HepG2 (cell line): ENCODE results near the gene TTLL4. TPM values are rescaled to one million over a fixed set of nuclear protein-coding genes. Genes with fewer than 3 reads are reported as not detected.
A peak's percentile ranks its signal among the peaks of the same experiment; 100 is the strongest.

Source experiments
- CHD2 ChIP-seq: IDR thresholded peaks from 2 replicates; pipeline ENCODE4 v1.6.1; 2011; ENCODE audit warnings: low read depth, low read length, improper control_type of control experiment
- EP300 ChIP-seq, 3 experiments: sonication (generic) in 1 of 3; formaldehyde crosslinking in 1 of 3; IDR thresholded peaks; 2 replicates each; pipeline versions ENCODE4 v1.5.1 to v1.6.1; 2011 to 2020; ENCODE audit warnings: low read depth in 2 of 3, low read length in 2 of 3, borderline replicate concordance in 1 of 3, improper control_type of control experiment in 1 of 3, mild to moderate bottlenecking in 1 of 3, missing genetic modification reagents in 1 of 3, moderate library complexity in 1 of 3
- HDAC2 ChIP-seq: sonication (generic); formaldehyde crosslinking; IDR thresholded peaks from 2 replicates; pipeline ENCODE4 v1.4.0; 2020; ENCODE audit warnings: missing genetic modification reagents
- HMG20A ChIP-seq: IDR thresholded peaks from 2 replicates; pipeline ENCODE4 v1.6.1; 2016; ENCODE audit warnings: borderline replicate concordance
- PCBP1 ChIP-seq: fragments of 200-400 bp; formaldehyde crosslinking; IDR thresholded peaks from 2 replicates; pipeline ENCODE4 v1.6.1; 2017; ENCODE audit warnings: mild to moderate bottlenecking, low read depth, low read length, borderline replicate concordance
- POGK ChIP-seq: sonication (generic); formaldehyde crosslinking; conservative IDR thresholded peaks from 2 replicates; pipeline ENCODE4 v1.8.0; 2022; ENCODE audit warnings: mild to moderate bottlenecking, moderate library complexity, missing genetic modification reagents
- TBX2 ChIP-seq: sonication (generic); formaldehyde crosslinking; IDR thresholded peaks from 2 replicates; pipeline ENCODE4 v1.5.0; 2020; ENCODE audit warnings: missing genetic modification reagents, mild to moderate bottlenecking, borderline replicate concordance
- TEAD3 ChIP-seq: optimal IDR thresholded peaks from 2 replicates; pipeline ENCODE3; 2016; ENCODE audit warnings: borderline replicate concordance
- ZNF124 ChIP-seq: sonication (generic); formaldehyde crosslinking; IDR thresholded peaks from 2 replicates; pipeline ENCODE4 v1.4.0; 2020; ENCODE audit warnings: missing genetic modification reagents
- ZNF263 ChIP-seq: sonication (generic); formaldehyde crosslinking; IDR thresholded peaks from 2 replicates; pipeline ENCODE4 v1.4.0; 2020; ENCODE audit warnings: missing genetic modification reagents
- ZNF841 ChIP-seq: sonication (generic); formaldehyde crosslinking; IDR thresholded peaks from 2 replicates; pipeline ENCODE4 v1.8.1; 2023; ENCODE audit warnings: missing genetic modification reagents, borderline replicate concordance
- polyA plus RNA-seq, 8 experiments: library from polyadenylated mRNA; depleted of rRNA in 3 of 8; stranded (reverse) in 7 of 8; unstranded in 1 of 8; fragments of >200 nt; fragmentation: Illumina TruSeq in 4 of 8; extraction: Trizol in 4 of 8; gene quantifications; 2 replicates each; pipeline versions ENCODE4 v1.2.1 to v1.2.3, GENCODE V29; 2011 to 2016; ENCODE audit warnings: low read depth in 4 of 8, missing spikeins in 1 of 8, mixed read lengths in 1 of 8; ENCODE audit not compliant: insufficient read depth in 1 of 8
- total RNA-seq, 5 experiments: library from RNA; depleted of rRNA; stranded (reverse); fragments of >200 nt; fragmentation: Illumina TruSeq; extraction: Trizol; gene quantifications; 2 replicates each; pipeline ENCODE4 v1.2.3, GENCODE V29; 2016; ENCODE audit warnings: low read depth in 1 of 5
- TF ChIP-seq, protein P1 (sequence below): sonication (generic); formaldehyde crosslinking; IDR thresholded peaks from 2 replicates; pipeline ENCODE4 v1.4.0; 2020; ENCODE audit warnings: mild to moderate bottlenecking, missing genetic modification reagents, borderline replicate concordance
- TF ChIP-seq, protein P2 (sequence below): sonication (generic); formaldehyde crosslinking; IDR thresholded peaks from 2 replicates; pipeline ENCODE4 v1.4.0; 2020; ENCODE audit warnings: missing genetic modification reagents, borderline replicate concordance

TTLL4 gene
- total and polyA plus RNA-seq, 2 of the 13 experiments (the other 11 are each of a cell fraction or from before 2014, with no cell fraction given): 77.5 to 84.6 TPM

DNA sequence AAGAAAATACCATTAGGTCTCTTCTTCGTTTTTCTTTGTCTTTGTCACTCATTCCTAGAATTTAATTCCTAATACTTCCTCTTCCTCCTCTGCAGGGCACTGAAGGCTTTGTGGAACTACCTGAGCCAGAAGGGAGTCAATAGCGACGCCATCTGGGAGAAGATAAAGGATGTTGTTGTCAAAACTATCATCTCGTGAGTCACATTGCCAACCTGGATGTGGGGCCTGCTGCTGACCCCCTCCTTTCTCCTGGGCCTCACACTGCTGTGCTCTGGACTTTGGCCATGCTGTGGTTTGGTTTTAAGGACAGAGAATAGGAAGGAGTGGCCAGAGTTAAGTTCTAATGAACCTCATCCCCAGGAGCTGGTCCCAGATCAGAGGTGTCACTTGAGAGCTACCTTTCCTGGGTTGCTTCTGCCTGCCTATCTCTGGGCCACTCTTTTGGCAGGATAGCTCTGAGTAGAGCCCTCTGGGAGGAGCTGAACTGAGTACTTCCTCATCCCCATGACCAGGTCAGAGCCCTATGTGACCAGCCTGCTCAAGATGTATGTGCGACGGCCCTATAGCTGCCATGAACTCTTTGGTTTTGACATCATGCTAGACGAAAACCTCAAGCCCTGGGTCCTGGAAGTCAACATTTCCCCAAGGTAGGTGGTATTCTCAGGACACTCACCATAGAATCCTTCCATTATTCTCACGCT lies 38.3 kb downstream of the TTLL4 start (continued):
- TF ChIP-seq EP300 (IDR thresholded peaks at IDR 0.05; ENCODE audit: low read depth in 2 of 2, low read length in 2 of 2) (peak; percentile 70 to 87; a peak in 3 of 4 replicates), EP300 (CRISPR knock-in tag; IDR thresholded peaks at IDR 0.05; ENCODE audit: borderline replicate concordance) (peak; percentile 77), ZNF841 (CRISPR knock-in tag) (no peak), TBX2 (CRISPR knock-in tag) (peak; percentile 77), TEAD3 (peak; percentile 57), HDAC2 (peak; percentile 88), HMG20A (peak; percentile 80), ZNF124 (CRISPR knock-in tag) (peak; percentile 20; the same call in 1 of the 2 replicates), PCBP1 (no peak), ZNF263 (CRISPR knock-in tag) (peak; percentile 55), CHD2 (0 out of 2 replicates have a peak, but pooled peaks have one; percentile 21), POGK (CRISPR knock-in tag) (peak; percentile 42; the same call in 1 of the 2 replicates)
- TF ChIP-seq, protein P1, sequence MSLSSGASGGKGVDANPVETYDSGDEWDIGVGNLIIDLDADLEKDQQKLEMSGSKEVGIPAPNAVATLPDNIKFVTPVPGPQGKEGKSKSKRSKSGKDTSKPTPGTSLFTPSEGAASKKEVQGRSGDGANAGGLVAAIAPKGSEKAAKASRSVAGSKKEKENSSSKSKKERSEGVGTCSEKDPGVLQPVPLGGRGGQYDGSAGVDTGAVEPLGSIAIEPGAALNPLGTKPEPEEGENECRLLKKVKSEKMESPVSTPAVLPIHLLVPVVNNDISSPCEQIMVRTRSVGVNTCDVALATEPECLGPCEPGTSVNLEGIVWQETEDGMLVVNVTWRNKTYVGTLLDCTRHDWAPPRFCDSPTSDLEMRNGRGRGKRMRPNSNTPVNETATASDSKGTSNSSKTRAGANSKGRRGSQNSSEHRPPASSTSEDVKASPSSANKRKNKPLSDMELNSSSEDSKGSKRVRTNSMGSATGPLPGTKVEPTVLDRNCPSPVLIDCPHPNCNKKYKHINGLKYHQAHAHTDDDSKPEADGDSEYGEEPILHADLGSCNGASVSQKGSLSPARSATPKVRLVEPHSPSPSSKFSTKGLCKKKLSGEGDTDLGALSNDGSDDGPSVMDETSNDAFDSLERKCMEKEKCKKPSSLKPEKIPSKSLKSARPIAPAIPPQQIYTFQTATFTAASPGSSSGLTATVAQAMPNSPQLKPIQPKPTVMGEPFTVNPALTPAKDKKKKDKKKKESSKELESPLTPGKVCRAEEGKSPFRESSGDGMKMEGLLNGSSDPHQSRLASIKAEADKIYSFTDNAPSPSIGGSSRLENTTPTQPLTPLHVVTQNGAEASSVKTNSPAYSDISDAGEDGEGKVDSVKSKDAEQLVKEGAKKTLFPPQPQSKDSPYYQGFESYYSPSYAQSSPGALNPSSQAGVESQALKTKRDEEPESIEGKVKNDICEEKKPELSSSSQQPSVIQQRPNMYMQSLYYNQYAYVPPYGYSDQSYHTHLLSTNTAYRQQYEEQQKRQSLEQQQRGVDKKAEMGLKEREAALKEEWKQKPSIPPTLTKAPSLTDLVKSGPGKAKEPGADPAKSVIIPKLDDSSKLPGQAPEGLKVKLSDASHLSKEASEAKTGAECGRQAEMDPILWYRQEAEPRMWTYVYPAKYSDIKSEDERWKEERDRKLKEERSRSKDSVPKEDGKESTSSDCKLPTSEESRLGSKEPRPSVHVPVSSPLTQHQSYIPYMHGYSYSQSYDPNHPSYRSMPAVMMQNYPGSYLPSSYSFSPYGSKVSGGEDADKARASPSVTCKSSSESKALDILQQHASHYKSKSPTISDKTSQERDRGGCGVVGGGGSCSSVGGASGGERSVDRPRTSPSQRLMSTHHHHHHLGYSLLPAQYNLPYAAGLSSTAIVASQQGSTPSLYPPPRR (CRISPR knock-in tag): peak; percentile 36; the same call in 1 of the 2 replicates
- TF ChIP-seq, protein P2, sequence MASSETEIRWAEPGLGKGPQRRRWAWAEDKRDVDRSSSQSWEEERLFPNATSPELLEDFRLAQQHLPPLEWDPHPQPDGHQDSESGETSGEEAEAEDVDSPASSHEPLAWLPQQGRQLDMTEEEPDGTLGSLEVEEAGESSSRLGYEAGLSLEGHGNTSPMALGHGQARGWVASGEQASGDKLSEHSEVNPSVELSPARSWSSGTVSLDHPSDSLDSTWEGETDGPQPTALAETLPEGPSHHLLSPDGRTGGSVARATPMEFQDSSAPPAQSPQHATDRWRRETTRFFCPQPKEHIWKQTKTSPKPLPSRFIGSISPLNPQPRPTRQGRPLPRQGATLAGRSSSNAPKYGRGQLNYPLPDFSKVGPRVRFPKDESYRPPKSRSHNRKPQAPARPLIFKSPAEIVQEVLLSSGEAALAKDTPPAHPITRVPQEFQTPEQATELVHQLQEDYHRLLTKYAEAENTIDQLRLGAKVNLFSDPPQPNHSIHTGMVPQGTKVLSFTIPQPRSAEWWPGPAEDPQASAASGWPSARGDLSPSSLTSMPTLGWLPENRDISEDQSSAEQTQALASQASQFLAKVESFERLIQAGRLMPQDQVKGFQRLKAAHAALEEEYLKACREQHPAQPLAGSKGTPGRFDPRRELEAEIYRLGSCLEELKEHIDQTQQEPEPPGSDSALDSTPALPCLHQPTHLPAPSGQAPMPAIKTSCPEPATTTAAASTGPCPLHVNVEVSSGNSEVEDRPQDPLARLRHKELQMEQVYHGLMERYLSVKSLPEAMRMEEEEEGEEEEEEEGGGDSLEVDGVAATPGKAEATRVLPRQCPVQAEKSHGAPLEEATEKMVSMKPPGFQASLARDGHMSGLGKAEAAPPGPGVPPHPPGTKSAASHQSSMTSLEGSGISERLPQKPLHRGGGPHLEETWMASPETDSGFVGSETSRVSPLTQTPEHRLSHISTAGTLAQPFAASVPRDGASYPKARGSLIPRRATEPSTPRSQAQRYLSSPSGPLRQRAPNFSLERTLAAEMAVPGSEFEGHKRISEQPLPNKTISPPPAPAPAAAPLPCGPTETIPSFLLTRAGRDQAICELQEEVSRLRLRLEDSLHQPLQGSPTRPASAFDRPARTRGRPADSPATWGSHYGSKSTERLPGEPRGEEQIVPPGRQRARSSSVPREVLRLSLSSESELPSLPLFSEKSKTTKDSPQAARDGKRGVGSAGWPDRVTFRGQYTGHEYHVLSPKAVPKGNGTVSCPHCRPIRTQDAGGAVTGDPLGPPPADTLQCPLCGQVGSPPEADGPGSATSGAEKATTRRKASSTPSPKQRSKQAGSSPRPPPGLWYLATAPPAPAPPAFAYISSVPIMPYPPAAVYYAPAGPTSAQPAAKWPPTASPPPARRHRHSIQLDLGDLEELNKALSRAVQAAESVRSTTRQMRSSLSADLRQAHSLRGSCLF (CRISPR knock-in tag): no peak
